Hematopoietic multipotent progenitor cell treated with erythropoietin and hydrocortisone succinate and interleukin-3 and kit ligand, for 15 days (in vitro differentiated cells): ENCODE results near the gene AGBL1.

Experiments
- DNase-seq: peaks from one replicate; pipeline ENCODE4 v3.0.0-alpha.2; 2015; ENCODE audit warnings: low spot score

AGBL1 gene

GRCh38 chr15:86079508-86080266, at the start of gene AGBL1:
TSS of gene AGBL1 (plus strand) at chr15:86079871.
- DNase-seq = no peak

GRCh38 chr15:86034904-86035303, 44.8 kb upstream of the AGBL1 start:
- DNase-seq = no peak

- DNase-seq = no peak
Measured at GRCh38 chr15:86036243-86036642, 43.4 kb upstream of the AGBL1 start.

- DNase-seq = no peak
Measured at GRCh38 chr15:86038491-86038890, 41.2 kb upstream of the AGBL1 start.

- DNase-seq = no peak
Measured at GRCh38 chr15:86040356-86041033, 39.2 kb upstream of the AGBL1 start.

GRCh38 chr15:86041399-86041798, 38.3 kb upstream of the AGBL1 start:
- DNase-seq = no peak

GRCh38 chr15:86042226-86042625, 37.4 kb upstream of the AGBL1 start:
- DNase-seq = no peak

- DNase-seq = no peak
Measured at GRCh38 chr15:86044981-86045380, 34.7 kb upstream of the AGBL1 start.

GRCh38 chr15:86054338-86054737, 25.3 kb upstream of the AGBL1 start:
- DNase-seq = no peak

- no peak for DNase-seq
Measured at GRCh38 chr15:86055688-86056087, 24.0 kb upstream of the AGBL1 start.

- DNase-seq = no peak
Measured at GRCh38 chr15:86059851-86060250, 19.8 kb upstream of the AGBL1 start.

- no peak for DNase-seq
Measured at GRCh38 chr15:86060674-86061073, 19.0 kb upstream of the AGBL1 start.

GRCh38 chr15:86061581-86061980, 18.1 kb upstream of the AGBL1 start:
- DNase-seq = no peak

- DNase-seq = no peak
Measured at GRCh38 chr15:86062646-86063243, 16.9 kb upstream of the AGBL1 start.

GRCh38 chr15:86063356-86064095, 16.1 kb upstream of the AGBL1 start:
- no peak for DNase-seq

GRCh38 chr15:86064326-86064725, 15.3 kb upstream of the AGBL1 start:
- no peak for DNase-seq

GRCh38 chr15:86066174-86066834, 13.4 kb upstream of the AGBL1 start:
- DNase-seq = no peak

GRCh38 chr15:86073281-86073680, 6.4 kb upstream of the AGBL1 start:
- no peak for DNase-seq

GRCh38 chr15:86076468-86076867, 3.2 kb upstream of the AGBL1 start:
- no peak for DNase-seq

- DNase-seq = no peak
Measured at GRCh38 chr15:86077070-86077469, 2.6 kb upstream of the AGBL1 start.

GRCh38 chr15:86080302-86080701, 631 bp downstream of the AGBL1 start:
- no peak for DNase-seq
